Gastroesophageal sphincter (tissue), 3 donors: ENCODE measurements around the gene SLC1A3.

Experiments
- EP300 ChIP-seq: sonication (generic); formaldehyde crosslinking; IDR thresholded peaks from one replicate; pipeline ENCODE4 v1.6.1; 2017; ENCODE audit warnings: antibody characterized with exemption, mild to moderate bottlenecking
- POLR2A ChIP-seq, 2 donors: fragments of 450-650 bp; IDR thresholded peaks; one replicate each; pipeline ENCODE4 v1.6.1; 2017; ENCODE audit warnings: antibody characterized with exemption in 2 of 2, mild to moderate bottlenecking in 2 of 2, moderate library complexity in 1 of 2
- TF ChIP-seq, protein P1 (sequence below), 4 experiments: fragments of 200-600 bp in 2 of 4; fragments of 450-650 bp in 2 of 4; sonication (generic) in 1 of 4; IDR thresholded peaks; one replicate each; pipeline ENCODE4 v1.5.1; 2017 to 2019; ENCODE audit warnings: antibody characterized with exemption in 4 of 4, mild to moderate bottlenecking in 2 of 4, moderate library complexity in 2 of 4

DNA sequence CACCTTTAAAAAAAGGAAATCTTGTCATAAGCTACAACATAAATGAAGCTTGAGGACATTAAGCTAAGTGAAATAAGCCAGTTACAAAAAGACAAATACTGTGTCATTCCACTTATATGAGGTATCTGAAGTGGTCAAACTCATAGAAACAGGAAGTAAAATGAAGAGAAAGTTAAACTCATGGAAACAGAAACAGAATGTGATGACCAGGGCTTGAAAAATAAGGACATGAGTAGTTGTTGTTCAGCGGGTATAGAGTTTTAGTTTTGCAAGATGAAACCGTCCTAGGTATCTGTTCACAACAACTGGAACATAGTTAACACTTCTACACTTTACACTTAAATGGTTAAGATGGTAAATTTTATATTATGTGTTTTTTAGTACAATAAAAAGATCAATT lies 47.8 kb upstream of the SLC1A3 start:
- no peak for TF ChIP-seq POLR2A (IDR thresholded peaks at IDR 0.05)
- TF ChIP-seq, protein P1, sequence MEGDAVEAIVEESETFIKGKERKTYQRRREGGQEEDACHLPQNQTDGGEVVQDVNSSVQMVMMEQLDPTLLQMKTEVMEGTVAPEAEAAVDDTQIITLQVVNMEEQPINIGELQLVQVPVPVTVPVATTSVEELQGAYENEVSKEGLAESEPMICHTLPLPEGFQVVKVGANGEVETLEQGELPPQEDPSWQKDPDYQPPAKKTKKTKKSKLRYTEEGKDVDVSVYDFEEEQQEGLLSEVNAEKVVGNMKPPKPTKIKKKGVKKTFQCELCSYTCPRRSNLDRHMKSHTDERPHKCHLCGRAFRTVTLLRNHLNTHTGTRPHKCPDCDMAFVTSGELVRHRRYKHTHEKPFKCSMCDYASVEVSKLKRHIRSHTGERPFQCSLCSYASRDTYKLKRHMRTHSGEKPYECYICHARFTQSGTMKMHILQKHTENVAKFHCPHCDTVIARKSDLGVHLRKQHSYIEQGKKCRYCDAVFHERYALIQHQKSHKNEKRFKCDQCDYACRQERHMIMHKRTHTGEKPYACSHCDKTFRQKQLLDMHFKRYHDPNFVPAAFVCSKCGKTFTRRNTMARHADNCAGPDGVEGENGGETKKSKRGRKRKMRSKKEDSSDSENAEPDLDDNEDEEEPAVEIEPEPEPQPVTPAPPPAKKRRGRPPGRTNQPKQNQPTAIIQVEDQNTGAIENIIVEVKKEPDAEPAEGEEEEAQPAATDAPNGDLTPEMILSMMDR (IDR thresholded peaks at IDR 0.05) = no peak
- TF ChIP-seq EP300 = no peak
